Astrocyte (in vitro differentiated cells and primary cell): ENCODE data around the gene CPAMD8. TPM values are rescaled to one million over a fixed set of nuclear protein-coding genes. Genes with fewer than 3 reads are reported as not detected.

Experiments
- DNase-seq: peaks from one replicate; pipeline ENCODE4 v3.0.0-alpha.2; 2010; ENCODE audit warnings: low read depth
- FAIRE-seq: peaks from 2 replicates; lab custom pipeline; 2011; peaks lifted over from hg19 to GRCh38; lab: Jason Lieb, UNC
- H2AFZ ChIP-seq: 2 replicates; pipeline ENCODE4 v1.6.0; 2012; ENCODE audit warnings: low read depth, low read length, inconsistent platforms
- H3K27ac ChIP-seq: 2 replicates; pipeline ENCODE4 v1.5.1; 2011; ENCODE audit warnings: low read depth, low read length, inconsistent platforms
- H3K27me3 ChIP-seq: 2 replicates; pipeline ENCODE4 v1.6.0; 2011; ENCODE audit warnings: low read length, inconsistent platforms; ENCODE audit not compliant: insufficient read depth
- H3K36me3 ChIP-seq: 2 replicates; pipeline ENCODE4 v1.5.1; 2011; ENCODE audit warnings: low read length, inconsistent platforms; ENCODE audit not compliant: insufficient read depth
- H3K4me1 ChIP-seq: 2 replicates; pipeline ENCODE4 v1.5.1; 2011; ENCODE audit warnings: low read length, inconsistent platforms; ENCODE audit not compliant: insufficient read depth
- H3K4me2 ChIP-seq: 2 replicates; pipeline ENCODE4 v1.6.0; 2012; ENCODE audit warnings: low read length, inconsistent platforms
- H3K4me3 ChIP-seq: 2 replicates; pipeline ENCODE4 v1.5.1; 2011; ENCODE audit warnings: low read depth, mild to moderate bottlenecking, low read length, inconsistent platforms; ENCODE audit not compliant: insufficient read depth
- H3K79me2 ChIP-seq: 2 replicates; pipeline ENCODE4 v1.6.0; 2012; ENCODE audit warnings: mild to moderate bottlenecking, low read length, inconsistent platforms; ENCODE audit not compliant: insufficient read depth
- H3K9ac ChIP-seq: 2 replicates; pipeline ENCODE4 v1.6.0; 2012; ENCODE audit warnings: mild to moderate bottlenecking, low read length, inconsistent platforms
- H3K9me3 ChIP-seq: 2 replicates; pipeline ENCODE4 v1.5.1; 2012; ENCODE audit warnings: low read depth, mild to moderate bottlenecking, low read length, inconsistent platforms; ENCODE audit not compliant: insufficient read depth
- H4K20me1 ChIP-seq: 2 replicates; pipeline ENCODE4 v1.6.0; 2012; ENCODE audit warnings: low read length, inconsistent platforms; ENCODE audit not compliant: insufficient read depth
- H3K27ac Mint-ChIP-seq: one replicate; pipeline ENCODE4 v1.8.0; 2021; ENCODE audit warnings: mild to moderate bottlenecking, mixed read lengths; ENCODE audit not compliant: unreplicated experiment
- H3K27me3 Mint-ChIP-seq: one replicate; pipeline ENCODE4 v1.8.0; 2021; ENCODE audit warnings: low read depth, mixed read lengths; ENCODE audit not compliant: unreplicated experiment
- H3K36me3 Mint-ChIP-seq: one replicate; pipeline ENCODE4 v1.8.0; 2021; ENCODE audit warnings: low read depth, mixed read lengths; ENCODE audit not compliant: unreplicated experiment
- H3K4me1 Mint-ChIP-seq: one replicate; pipeline ENCODE4 v1.8.0; 2021; ENCODE audit warnings: low read depth, mixed read lengths; ENCODE audit not compliant: unreplicated experiment
- H3K4me3 Mint-ChIP-seq: one replicate; pipeline ENCODE4 v1.8.0; 2021; ENCODE audit warnings: mild to moderate bottlenecking, moderate library complexity, mixed read lengths; ENCODE audit not compliant: unreplicated experiment
- H3K9me3 Mint-ChIP-seq: one replicate; pipeline ENCODE4 v1.8.0; 2021; ENCODE audit warnings: mild to moderate bottlenecking, mixed read lengths; ENCODE audit not compliant: unreplicated experiment
- CTCF ChIP-seq: IDR thresholded peaks from 2 replicates; pipeline ENCODE4 v1.5.1; 2011; ENCODE audit warnings: low read depth, mild to moderate bottlenecking, inconsistent platforms, low read length, moderate library complexity; ENCODE audit not compliant: insufficient read depth
- EZH2 ChIP-seq: IDR thresholded peaks from 2 replicates; pipeline ENCODE4 v1.6.1; 2012; ENCODE audit warnings: mild to moderate bottlenecking, low read length, inconsistent platforms; ENCODE audit not compliant: insufficient read depth
- total RNA-seq: library from RNA; stranded (reverse); gene quantifications from 2 replicates; pipeline ENCODE4 v1.2.1, GENCODE V29; 2021

CPAMD8 gene
- total RNA-seq, 1 donor from 2014 or later: 1.9 TPM

GRCh38 chr19:16952046-16952445, 74.6 kb downstream of the CPAMD8 start:
- Mint-ChIP-seq H3K36me3 (peaks cover 1% of the 10 kb centered on the region), H3K4me1 (peaks cover 3% of the 10 kb centered on the region), H3K9me3 (peaks cover 9% of the 10 kb centered on the region), H3K27ac (no peak overlapping the region), H3K4me3 (no peak overlapping the region), H3K27me3 (peaks cover 23% of the 10 kb centered on the region)
- no peaks in the 10 kb centered on the region for H3K79me2 ChIP-seq
- H3K4me2 ChIP-seq: no peak overlapping the region
- no peak overlapping the region for H2AFZ ChIP-seq
- no peak overlapping the region for H3K4me3 ChIP-seq
- no peak for FAIRE-seq
- no peaks in the 10 kb centered on the region for H3K4me1 ChIP-seq
- peaks cover 2% of the 10 kb centered on the region for H3K27me3 ChIP-seq
- no peaks in the 10 kb centered on the region for H3K9me3 ChIP-seq
- no peak for DNase-seq
- H3K9ac ChIP-seq: no peak overlapping the region
- no peaks in the 10 kb centered on the region for H4K20me1 ChIP-seq
- TF ChIP-seq CTCF (no peak), EZH2 (no peak)
- H3K27ac ChIP-seq: no peak overlapping the region
- no peaks in the 10 kb centered on the region for H3K36me3 ChIP-seq

- H4K20me1 ChIP-seq: no peaks in the 10 kb centered on the region
- H3K9ac ChIP-seq: no peak overlapping the region
- no peak overlapping the region for H3K27ac ChIP-seq
- Mint-ChIP-seq H3K27ac (no peak overlapping the region), H3K4me1 (peaks cover 3% of the 10 kb centered on the region), H3K36me3 (peaks cover 1% of the 10 kb centered on the region), H3K27me3 (peaks cover 24% of the 10 kb centered on the region), H3K4me3 (no peak overlapping the region), H3K9me3 (peaks cover 9% of the 10 kb centered on the region)
- H3K27me3 ChIP-seq: peaks cover 2% of the 10 kb centered on the region
- no peak overlapping the region for H3K4me3 ChIP-seq
- H3K79me2 ChIP-seq: no peaks in the 10 kb centered on the region
- H3K36me3 ChIP-seq: no peaks in the 10 kb centered on the region
- FAIRE-seq (no peak), DNase-seq (peak; percentile 7)
- H3K4me1 ChIP-seq: no peaks in the 10 kb centered on the region
- no peak for TF ChIP-seq EZH2
- no peak for TF ChIP-seq CTCF
- no peak overlapping the region for H3K4me2 ChIP-seq
- no peaks in the 10 kb centered on the region for H3K9me3 ChIP-seq
- no peak overlapping the region for H2AFZ ChIP-seq
These were observed 75.1 kb downstream of the CPAMD8 start for GRCh38 chr19:16951529-16951928.

GRCh38 chr19:16949496-16950023, 77.0 kb downstream of the CPAMD8 start:
- FAIRE-seq (no peak), DNase-seq (no peak)
- H3K4me3 Mint-ChIP-seq: no peak overlapping the region
- TF ChIP-seq EZH2: no peak
- no peak for TF ChIP-seq CTCF
- peaks cover 6% of the 10 kb centered on the region for H3K9me3 ChIP-seq
- H4K20me1 ChIP-seq: no peaks in the 10 kb centered on the region
- H3K27me3 Mint-ChIP-seq: peaks cover 24% of the 10 kb centered on the region
- H3K4me2 ChIP-seq: no peak overlapping the region
- no peak overlapping the region for H3K9ac ChIP-seq
- peaks cover 3% of the 10 kb centered on the region for H3K4me1 Mint-ChIP-seq
- no peak overlapping the region for H3K4me3 ChIP-seq
- no peaks in the 10 kb centered on the region for H3K36me3 ChIP-seq
- H3K4me1 ChIP-seq: no peaks in the 10 kb centered on the region
- peaks cover 1% of the 10 kb centered on the region for H3K36me3 Mint-ChIP-seq
- H3K27ac ChIP-seq: no peak overlapping the region
- no peak overlapping the region for H2AFZ ChIP-seq
- no peak overlapping the region for H3K27ac Mint-ChIP-seq
- H3K79me2 ChIP-seq: no peaks in the 10 kb centered on the region
- peaks cover 9% of the 10 kb centered on the region for H3K9me3 Mint-ChIP-seq
- H3K27me3 ChIP-seq: peaks cover 2% of the 10 kb centered on the region
